H9 (cell line): ENCODE results near the gene MLLT11. TPM values are rescaled to one million over a fixed set of nuclear protein-coding genes. Genes with fewer than 3 reads are reported as not detected.
A peak's percentile ranks its signal among the peaks of the same experiment; 100 is the strongest.

Experiments used
- DNase-seq: peaks from one replicate; pipeline ENCODE4 v3.0.0-alpha.2; 2017
- H2AFZ ChIP-seq: one replicate; pipeline ENCODE4 v1.6.1; 2013; ENCODE audit warnings: mild to moderate bottlenecking, low read length, control low read depth, moderate library complexity
- H2AK5ac ChIP-seq: 2 replicates; pipeline ENCODE4 v1.6.1; 2013; ENCODE audit warnings: low read length, control low read depth, mixed read lengths; ENCODE audit not compliant: insufficient read length
- H2BK120ac ChIP-seq: one replicate; pipeline ENCODE4 v1.6.1; 2013; ENCODE audit warnings: low read depth, mild to moderate bottlenecking, low read length, control low read depth, inconsistent platforms; ENCODE audit not compliant: poor library complexity, severe bottlenecking
- H2BK12ac ChIP-seq: 2 replicates; pipeline ENCODE4 v1.6.1; 2013; ENCODE audit warnings: low read length, control low read depth, mixed read lengths, low read depth; ENCODE audit not compliant: insufficient read length
- H2BK15ac ChIP-seq: 2 replicates; pipeline ENCODE4 v1.6.1; 2013; ENCODE audit warnings: low read depth, low read length, control low read depth
- H2BK20ac ChIP-seq: one replicate; pipeline ENCODE4 v1.6.1; 2013; ENCODE audit warnings: low read depth, mild to moderate bottlenecking, low read length, control low read depth, inconsistent platforms; ENCODE audit not compliant: poor library complexity, severe bottlenecking
- H2BK5ac ChIP-seq: 2 replicates; pipeline ENCODE4 v1.6.1; 2013; ENCODE audit warnings: low read length, control low read depth, mixed read lengths; ENCODE audit not compliant: insufficient read length
- H3K14ac ChIP-seq: 2 replicates; pipeline ENCODE4 v1.6.1; 2013; ENCODE audit warnings: low read length, control low read depth; ENCODE audit not compliant: insufficient read depth
- H3K18ac ChIP-seq: 2 replicates; pipeline ENCODE4 v1.6.1; 2013; ENCODE audit warnings: low read depth, mild to moderate bottlenecking, mixed read lengths, low read length, control low read depth; ENCODE audit not compliant: insufficient read length
- H3K23ac ChIP-seq: 2 replicates; pipeline ENCODE4 v1.6.1; 2013; ENCODE audit warnings: low read length, control low read depth, mixed read lengths, low read depth; ENCODE audit not compliant: insufficient read length
- H3K23me2 ChIP-seq: 2 replicates; pipeline ENCODE4 v1.6.1; 2013; ENCODE audit warnings: low read depth, mild to moderate bottlenecking, mixed read lengths, low read length, control low read depth; ENCODE audit not compliant: insufficient read length, poor library complexity, severe bottlenecking
- H3K27ac ChIP-seq: 2 replicates; pipeline ENCODE4 v1.5.1; 2013; ENCODE audit warnings: low read length, control low read depth, mixed read lengths, low read depth; ENCODE audit not compliant: insufficient read length
- H3K27me3 ChIP-seq: 2 replicates; pipeline ENCODE4 v1.6.1; 2013; ENCODE audit warnings: low read length, control low read depth, inconsistent platforms; ENCODE audit not compliant: insufficient read depth
- H3K4ac ChIP-seq: 2 replicates; pipeline ENCODE4 v1.6.1; 2013; ENCODE audit warnings: low read depth, mild to moderate bottlenecking, control low read depth, inconsistent platforms, low read length, moderate library complexity
- H3K4me1 ChIP-seq: 2 replicates; pipeline ENCODE4 v1.6.1; 2013; ENCODE audit warnings: low read length, control low read depth, inconsistent platforms; ENCODE audit not compliant: insufficient read depth
- H3K4me2 ChIP-seq: 2 replicates; pipeline ENCODE4 v1.6.1; 2013; ENCODE audit warnings: low read length, control low read depth, mixed read lengths; ENCODE audit not compliant: insufficient read length, insufficient read depth
- H3K56ac ChIP-seq: 2 replicates; pipeline ENCODE4 v1.6.1; 2013; ENCODE audit warnings: low read depth, mild to moderate bottlenecking, mixed read lengths, low read length, control low read depth; ENCODE audit not compliant: insufficient read length
- H3K79me1 ChIP-seq: 2 replicates; pipeline ENCODE4 v1.6.1; 2013; ENCODE audit warnings: low read depth, mild to moderate bottlenecking, moderate library complexity, low read length, control low read depth, inconsistent platforms; ENCODE audit not compliant: insufficient read depth, poor library complexity, severe bottlenecking
- H3K79me2 ChIP-seq: 2 replicates; pipeline ENCODE4 v1.6.1; 2013; ENCODE audit warnings: low read length, control low read depth, inconsistent platforms; ENCODE audit not compliant: insufficient read depth
- H3K9ac ChIP-seq: 2 replicates; pipeline ENCODE4 v1.6.1; 2013; ENCODE audit warnings: low read length, control low read depth, mixed read lengths; ENCODE audit not compliant: insufficient read length; ENCODE audit errors: extremely low read depth
- H3K9me3 ChIP-seq: one replicate; pipeline ENCODE4 v1.6.1; 2013; ENCODE audit warnings: low read depth, low read length, inconsistent platforms; ENCODE audit not compliant: control insufficient read depth
- H3T11ph ChIP-seq: one replicate; pipeline ENCODE4 v1.6.1; 2013; ENCODE audit warnings: mild to moderate bottlenecking, low read length, control low read depth, inconsistent platforms
- H4K20me1 ChIP-seq: one replicate; pipeline ENCODE4 v1.6.1; 2013; ENCODE audit not compliant: control insufficient read depth, insufficient read length, insufficient read depth
- H4K5ac ChIP-seq: 2 replicates; pipeline ENCODE4 v1.6.1; 2013; ENCODE audit warnings: low read depth, mild to moderate bottlenecking, mixed read lengths, low read length, control low read depth; ENCODE audit not compliant: insufficient read length
- H4K8ac ChIP-seq: replicated peaks from 2 replicates; pipeline ENCODE4 v1.6.1; 2013; ENCODE audit warnings: low read length, control low read depth, mixed read lengths, low read depth; ENCODE audit not compliant: insufficient read length
- H4K91ac ChIP-seq: 2 replicates; pipeline ENCODE4 v1.6.1; 2013; ENCODE audit warnings: low read depth, mild to moderate bottlenecking, moderate library complexity, mixed read lengths, low read length, control low read depth; ENCODE audit not compliant: insufficient read length
- H3K27ac Mint-ChIP-seq, 3 experiments: 2 replicates in 2 of 3; 3 replicates in 1 of 3; pipeline ENCODE4 v1.8.0; 2020 to 2021; ENCODE audit warnings: mixed read lengths in 3 of 3, mild to moderate bottlenecking in 1 of 3, moderate library complexity in 1 of 3
- H3K27me3 Mint-ChIP-seq: 2 replicates; pipeline ENCODE4 v1.8.0; 2021; ENCODE audit warnings: low read depth, mild to moderate bottlenecking, moderate library complexity, mixed read lengths
- H3K36me3 Mint-ChIP-seq, 3 experiments: 2 replicates in 2 of 3; 3 replicates in 1 of 3; pipeline ENCODE4 v1.8.0; 2020 to 2021; ENCODE audit warnings: low read depth in 3 of 3, mixed read lengths in 3 of 3; ENCODE audit not compliant: insufficient read depth in 1 of 3
- H3K4me1 Mint-ChIP-seq, 2 experiments: 2 replicates each; pipeline ENCODE4 v1.8.0; 2020; ENCODE audit warnings: mixed read lengths in 2 of 2
- H3K4me3 Mint-ChIP-seq, 2 experiments: 2 replicates in 1 of 2; 3 replicates in 1 of 2; pipeline ENCODE4 v1.8.0; 2020 to 2021; ENCODE audit warnings: mild to moderate bottlenecking in 2 of 2, mixed read lengths in 2 of 2, moderate library complexity in 1 of 2
- H3K9me3 Mint-ChIP-seq, 2 experiments: 2 replicates in 1 of 2; 3 replicates in 1 of 2; pipeline ENCODE4 v1.8.0; 2020; ENCODE audit warnings: mild to moderate bottlenecking in 2 of 2, mixed read lengths in 2 of 2, moderate library complexity in 1 of 2
- WGBS: extraction: QIAGEN DNeasy Blood & Tissue Kit; methylation state at CpG from one replicate; pipeline ENCODE4 v1.1.7; 2013; ENCODE audit warnings: missing lambda C conversion rate, low lambda C conversion rate, mixed read lengths; ENCODE audit not compliant: insufficient read length; ENCODE audit errors: extremely low coverage; 5-methylcytosine and 5-hydroxymethylcytosine counted together
- total RNA-seq: library from RNA; stranded (reverse); gene quantifications from 2 replicates; pipeline ENCODE4 v1.2.1, GENCODE V29; 2021
- TF ChIP-seq, protein P1 (sequence below): fragments of 200-600 bp; sonication (generic); conservative IDR thresholded peaks from 3 replicates; pipeline ENCODE4 v1.8.0; 2021; ENCODE audit warnings: antibody characterized with exemption, mild to moderate bottlenecking

MLLT11 gene
- total RNA-seq, 1 experiment from 2014 or later: 13.2 TPM

DNA sequence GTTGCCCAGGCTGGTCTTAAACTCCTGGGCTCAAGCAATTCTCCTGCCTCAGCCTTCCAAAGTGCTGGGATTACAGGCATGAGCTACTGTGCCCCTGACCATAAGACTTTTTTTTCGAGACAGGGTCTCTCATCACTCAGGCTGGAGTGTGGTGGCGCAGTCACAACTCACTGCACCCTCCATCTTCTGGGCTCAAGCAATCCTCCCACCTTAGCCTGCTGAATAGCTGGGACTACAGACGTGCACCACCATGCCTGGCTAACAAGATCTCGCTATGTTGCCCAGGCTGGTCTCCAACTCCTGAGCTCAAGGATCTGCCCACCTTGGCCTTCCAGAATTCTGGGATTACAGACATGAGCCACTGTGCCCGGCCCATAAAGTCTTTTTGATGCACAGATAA lies 10.7 kb upstream of the MLLT11 start:
- no peaks in the 10 kb centered on the region for H3K79me1 ChIP-seq
- no peaks in the 10 kb centered on the region for H3K9me3 ChIP-seq
- no peak overlapping the region for H3K9ac ChIP-seq
- peaks cover 4% of the 10 kb centered on the region for H3K23me2 ChIP-seq
- no peak overlapping the region for H2BK12ac ChIP-seq
- no peaks in the 10 kb centered on the region for H3K79me2 ChIP-seq
- H3K27ac ChIP-seq: no peak overlapping the region
- H3K56ac ChIP-seq: no peak overlapping the region
- H3K4me2 ChIP-seq: no peak overlapping the region
- no peak overlapping the region for H4K8ac ChIP-seq
- no CpG with 5 or more reads among the region's 5 CpGs for WGBS
- H3K23ac ChIP-seq: no peak overlapping the region
- H3K4me3 Mint-ChIP-seq: peak overlapping the region; percentile 56 to 95; a peak in 1 of 5 replicates
- H2BK15ac ChIP-seq: no peak overlapping the region
- no peaks in the 10 kb centered on the region; the same call in 1 of the 2 replicates for H3K4me1 ChIP-seq
- DNase-seq: no peak
- no peaks in the 10 kb centered on the region for H4K20me1 ChIP-seq
- peaks cover 4 to 34% (median 27%) of the 10 kb centered on the region in 3 experiments; a peak in 5 of 7 replicates for H3K36me3 Mint-ChIP-seq
- TF ChIP-seq, protein P1, sequence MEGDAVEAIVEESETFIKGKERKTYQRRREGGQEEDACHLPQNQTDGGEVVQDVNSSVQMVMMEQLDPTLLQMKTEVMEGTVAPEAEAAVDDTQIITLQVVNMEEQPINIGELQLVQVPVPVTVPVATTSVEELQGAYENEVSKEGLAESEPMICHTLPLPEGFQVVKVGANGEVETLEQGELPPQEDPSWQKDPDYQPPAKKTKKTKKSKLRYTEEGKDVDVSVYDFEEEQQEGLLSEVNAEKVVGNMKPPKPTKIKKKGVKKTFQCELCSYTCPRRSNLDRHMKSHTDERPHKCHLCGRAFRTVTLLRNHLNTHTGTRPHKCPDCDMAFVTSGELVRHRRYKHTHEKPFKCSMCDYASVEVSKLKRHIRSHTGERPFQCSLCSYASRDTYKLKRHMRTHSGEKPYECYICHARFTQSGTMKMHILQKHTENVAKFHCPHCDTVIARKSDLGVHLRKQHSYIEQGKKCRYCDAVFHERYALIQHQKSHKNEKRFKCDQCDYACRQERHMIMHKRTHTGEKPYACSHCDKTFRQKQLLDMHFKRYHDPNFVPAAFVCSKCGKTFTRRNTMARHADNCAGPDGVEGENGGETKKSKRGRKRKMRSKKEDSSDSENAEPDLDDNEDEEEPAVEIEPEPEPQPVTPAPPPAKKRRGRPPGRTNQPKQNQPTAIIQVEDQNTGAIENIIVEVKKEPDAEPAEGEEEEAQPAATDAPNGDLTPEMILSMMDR: no peak
- H3T11ph ChIP-seq: no peak overlapping the region
- no peak overlapping the region for H4K5ac ChIP-seq
- no peak overlapping the region for H4K91ac ChIP-seq
- H3K4me1 Mint-ChIP-seq: peaks cover 17 to 19% of the 10 kb centered on the region in 2 experiments
- H3K4ac ChIP-seq: no peak overlapping the region
- no peaks in the 10 kb centered on the region for H3K27me3 ChIP-seq
- H3K9me3 Mint-ChIP-seq: no peaks in the 10 kb centered on the region
- H3K18ac ChIP-seq: no peak overlapping the region
- no peak overlapping the region for H2AFZ ChIP-seq
- peak overlapping the region in 1 of 3 experiments; percentile 87; a peak in 1 of 7 replicates for H3K27ac Mint-ChIP-seq
- no peak overlapping the region for H2BK5ac ChIP-seq
- H2BK20ac ChIP-seq: no peak overlapping the region
- H2BK120ac ChIP-seq: no peak overlapping the region
- no peaks in the 10 kb centered on the region for H3K27me3 Mint-ChIP-seq
- H3K14ac ChIP-seq: no peak overlapping the region
- H2AK5ac ChIP-seq: no peak overlapping the region
